Left lung (tissue), 10 donors: ENCODE results near the gene LRRC8B. TPM values are rescaled to one million over a fixed set of nuclear protein-coding genes. Genes with fewer than 3 reads are reported as not detected.

Source experiments
- ATAC-seq: fragments of 200-7000 bp; cut with Tn5 transposase; one replicate; pipeline ENCODE4 v1.9.1; 2020; ENCODE audit warnings: moderate library complexity
- DNase-seq, 4 donors: peaks; one replicate each; pipeline ENCODE4 v3.0.0-alpha.2; 2013 to 2020
- H3K27ac ChIP-seq, 2 donors: fragments of 200-600 bp; sonication (generic) in 1 of 2; one replicate each; pipeline versions ENCODE4 v1.5.0 to v1.8.0; 2020 to 2021
- H3K27me3 ChIP-seq, 2 donors: fragments of 200-600 bp; sonication (generic) in 1 of 2; one replicate each; pipeline versions ENCODE4 v1.5.0 to v1.8.0; 2020 to 2021
- H3K36me3 ChIP-seq, 2 donors: fragments of 200-600 bp; sonication (generic) in 1 of 2; one replicate each; pipeline versions ENCODE4 v1.5.0 to v1.8.0; 2020 to 2021
- H3K4me1 ChIP-seq, 2 donors: fragments of 200-600 bp; one replicate each; pipeline ENCODE4 v1.8.0; 2021
- H3K4me3 ChIP-seq, 2 donors: fragments of 200-600 bp; sonication (generic) in 1 of 2; one replicate each; pipeline versions ENCODE4 v1.5.0 to v1.8.0; 2020 to 2021; ENCODE audit warnings: mild to moderate bottlenecking in 1 of 2
- H3K9me3 ChIP-seq, 2 donors: fragments of 200-600 bp; sonication (generic) in 1 of 2; one replicate each; pipeline versions ENCODE4 v1.5.0 to v1.8.0; 2020 to 2021
- intact Hi-C, 2 donors: fragments of 100-400 bp; cut with DNase I; formaldehyde crosslinking; loops; one replicate each; pipeline versions ENCODE4 v1.11.2 to v1.14.2; 2022
- polyA plus RNA-seq, 6 donors: library from polyadenylated mRNA; unstranded; fragments of 120-200 nt; gene quantifications; one replicate each; pipeline ENCODE4 v1.2.1, GENCODE V29; 2013; ENCODE audit not compliant: insufficient read length in 6 of 6
- total RNA-seq, 2 donors: library from RNA; stranded (reverse); fragmentation: NEBNext Ultra II Directional; extraction: Animal tissue kit (Norgen Biotek cat#: 25700); gene quantifications; one replicate each; pipeline ENCODE4 v1.2.1, GENCODE V29; 2021
- TF ChIP-seq, protein P1 (sequence below), 2 donors: fragments of 200-600 bp; sonication (generic) in 1 of 2; IDR thresholded peaks; one replicate each; pipeline versions ENCODE4 v1.5.0 to v1.8.0; 2021; ENCODE audit warnings: antibody characterized with exemption in 2 of 2
- donor health status: DM: no; HTN: yes; CAD: no.
- donor health status: DM: no; HTN: no; CAD: no.

The LRRC8B gene
- total and polyA plus RNA-seq, 8 donors: 8.9 to 22.5 (median 10.4) TPM

DNA sequence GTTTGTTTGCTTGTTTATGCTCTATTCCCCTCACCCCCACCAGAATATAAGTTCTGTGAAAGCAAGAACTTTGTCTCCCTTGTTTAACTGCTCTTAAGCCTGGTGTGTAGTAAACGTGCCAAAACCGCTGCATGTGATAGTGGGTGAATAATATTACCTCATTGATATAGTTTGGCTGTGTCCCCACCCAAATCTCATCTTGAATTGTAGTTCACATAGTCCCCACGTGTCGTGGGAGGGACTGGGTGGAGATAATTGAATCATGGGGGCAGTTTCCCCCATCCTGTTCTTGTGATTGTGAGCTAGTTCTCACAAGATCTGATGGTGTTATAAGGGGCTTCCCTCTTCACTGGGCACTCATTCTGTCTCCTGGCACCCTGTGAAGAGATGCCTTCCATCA is 7.6 kb downstream of the LRRC8B start:
- H3K27ac ChIP-seq: no peak overlapping the region
- H3K9me3 ChIP-seq: no peaks in the 10 kb centered on the region
- no peak overlapping the region for H3K4me3 ChIP-seq
- ATAC-seq (no peak), DNase-seq (no peak)
- no peaks in the 10 kb centered on the region for H3K27me3 ChIP-seq
- intact Hi-C loops: no loop called here
- peaks cover 0 to 16% of the 10 kb centered on the region in 2 donors for H3K4me1 ChIP-seq
- H3K36me3 ChIP-seq: no peaks in the 10 kb centered on the region
- TF ChIP-seq, protein P1, sequence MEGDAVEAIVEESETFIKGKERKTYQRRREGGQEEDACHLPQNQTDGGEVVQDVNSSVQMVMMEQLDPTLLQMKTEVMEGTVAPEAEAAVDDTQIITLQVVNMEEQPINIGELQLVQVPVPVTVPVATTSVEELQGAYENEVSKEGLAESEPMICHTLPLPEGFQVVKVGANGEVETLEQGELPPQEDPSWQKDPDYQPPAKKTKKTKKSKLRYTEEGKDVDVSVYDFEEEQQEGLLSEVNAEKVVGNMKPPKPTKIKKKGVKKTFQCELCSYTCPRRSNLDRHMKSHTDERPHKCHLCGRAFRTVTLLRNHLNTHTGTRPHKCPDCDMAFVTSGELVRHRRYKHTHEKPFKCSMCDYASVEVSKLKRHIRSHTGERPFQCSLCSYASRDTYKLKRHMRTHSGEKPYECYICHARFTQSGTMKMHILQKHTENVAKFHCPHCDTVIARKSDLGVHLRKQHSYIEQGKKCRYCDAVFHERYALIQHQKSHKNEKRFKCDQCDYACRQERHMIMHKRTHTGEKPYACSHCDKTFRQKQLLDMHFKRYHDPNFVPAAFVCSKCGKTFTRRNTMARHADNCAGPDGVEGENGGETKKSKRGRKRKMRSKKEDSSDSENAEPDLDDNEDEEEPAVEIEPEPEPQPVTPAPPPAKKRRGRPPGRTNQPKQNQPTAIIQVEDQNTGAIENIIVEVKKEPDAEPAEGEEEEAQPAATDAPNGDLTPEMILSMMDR (IDR thresholded peaks at IDR 0.05): no peak

DNA sequence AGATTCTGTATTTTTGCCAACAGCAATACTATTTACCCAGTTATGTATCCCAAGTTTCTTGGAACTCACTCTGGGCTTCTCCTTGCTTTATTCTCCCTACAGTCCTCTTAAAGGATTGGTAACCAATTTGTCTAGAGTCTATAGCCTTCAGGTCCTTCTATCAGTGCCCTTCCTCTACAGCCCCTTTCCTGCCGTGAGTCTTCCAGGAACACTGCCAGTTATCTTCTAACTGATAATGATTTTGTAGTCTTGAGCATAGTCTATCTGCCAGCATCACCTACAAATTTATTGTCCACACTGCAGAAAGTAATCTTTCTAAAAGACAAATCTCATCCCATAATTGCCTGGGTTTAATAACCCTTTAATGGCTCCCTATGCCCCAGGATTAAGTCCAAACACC is 8.2 kb downstream of the LRRC8B start:
- ATAC-seq (no peak), DNase-seq (no peak)
- Histone ChIP-seq H3K27ac (no peak overlapping the region), H3K4me1 (peaks cover 0 to 11% of the 10 kb centered on the region in 2 donors), H3K36me3 (no peaks in the 10 kb centered on the region), H3K27me3 (no peaks in the 10 kb centered on the region), H3K9me3 (no peaks in the 10 kb centered on the region), H3K4me3 (no peak overlapping the region)
- TF ChIP-seq, protein P1 (IDR thresholded peaks at IDR 0.05): no peak
- intact Hi-C loops: no loop called here

DNA sequence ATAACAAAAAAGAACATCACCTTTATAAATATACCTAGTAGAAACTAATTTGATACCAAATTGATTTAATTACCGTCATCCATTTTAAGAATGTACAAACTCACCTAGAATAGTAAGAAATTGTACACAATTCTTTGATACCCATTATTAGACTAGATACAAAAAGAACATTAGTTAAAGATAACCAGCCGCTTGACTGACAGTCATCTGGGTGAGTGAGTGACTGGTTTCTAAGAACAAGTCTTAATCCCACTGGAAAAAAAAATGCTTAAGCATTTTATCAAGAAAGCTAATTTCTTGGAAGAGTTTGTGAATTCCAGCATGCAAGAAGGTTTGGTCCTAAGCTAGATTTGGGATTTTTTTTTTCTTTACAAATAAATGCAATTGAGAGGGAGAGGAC is 10.9 kb downstream of the LRRC8B start:
- intact Hi-C loops: no loop called here

DNA sequence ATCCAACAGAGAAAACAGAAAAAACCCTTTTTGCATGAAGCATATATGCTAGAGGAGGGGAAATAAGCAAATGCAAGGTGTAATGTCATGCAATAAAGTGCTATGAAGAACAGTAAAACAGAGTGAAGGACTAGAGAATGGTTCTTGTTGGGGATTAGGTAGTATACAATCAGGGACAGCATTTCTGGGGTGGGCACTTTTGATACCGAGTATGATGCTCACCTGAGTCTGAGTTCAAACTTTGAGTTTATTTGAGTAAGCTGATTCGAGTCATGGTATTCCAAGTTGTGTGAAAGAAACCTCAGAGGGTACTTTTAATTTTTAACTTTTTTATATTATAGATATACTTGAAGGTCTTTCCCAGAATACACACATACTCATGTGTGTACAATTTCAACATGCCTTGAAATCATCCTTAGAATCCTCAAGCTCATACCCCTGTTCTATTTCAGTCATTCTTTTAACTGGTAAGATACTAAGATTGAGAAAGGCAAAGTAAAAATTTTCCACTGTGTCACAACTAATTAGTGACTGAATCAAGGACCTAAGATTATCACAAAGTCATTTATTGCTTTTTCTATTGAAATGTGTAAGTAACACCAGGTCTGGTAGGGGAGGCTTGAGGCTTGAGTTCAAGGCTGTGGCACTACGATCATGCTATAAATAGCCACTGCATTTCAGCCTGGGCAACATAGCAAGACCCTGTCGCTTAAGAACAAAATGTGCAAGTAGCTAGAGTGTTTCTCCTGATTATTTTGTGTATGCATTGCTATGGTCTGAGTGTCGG is 12.1 kb downstream of the LRRC8B start:
- intact Hi-C loops: no loop called here

More for the DNA sequence above, 10.9 kb downstream of the LRRC8B start:
- TF ChIP-seq, protein P1 (IDR thresholded peaks at IDR 0.05): no peak
- Histone ChIP-seq H3K9me3 (no peaks in the 10 kb centered on the region), H3K36me3 (no peaks in the 10 kb centered on the region), H3K4me1 (peaks cover 0 to 8% of the 10 kb centered on the region in 2 donors), H3K27ac (no peak overlapping the region), H3K27me3 (no peaks in the 10 kb centered on the region), H3K4me3 (no peak overlapping the region)
- DNase-seq: no peak
- no peak for ATAC-seq

DNA sequence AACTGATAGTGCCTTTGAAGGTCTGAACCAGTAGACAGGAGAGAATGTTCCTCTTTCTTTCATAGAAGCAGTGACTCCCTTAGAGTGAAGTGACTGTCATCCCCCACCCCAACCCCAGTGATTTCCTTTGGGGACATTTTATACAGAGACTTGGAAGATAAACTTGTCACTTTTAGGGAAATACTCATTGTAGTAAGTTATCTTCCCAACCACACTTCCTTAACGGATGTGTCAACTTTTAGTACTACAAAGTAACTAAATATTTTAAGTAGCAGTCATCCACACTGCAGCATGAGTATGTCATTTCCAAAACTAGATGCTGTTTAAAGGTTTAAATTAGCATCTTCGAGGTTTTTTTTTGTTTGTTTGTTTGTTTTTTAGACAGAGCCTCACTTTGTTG is 13.7 kb downstream of the LRRC8B start:
- TF ChIP-seq, protein P1 (IDR thresholded peaks at IDR 0.05): no peak
- H3K27ac ChIP-seq: peak overlapping the region in 1 of 2 donors; percentile 34
- H3K4me3 ChIP-seq: no peak overlapping the region
- no peak for ATAC-seq
- intact Hi-C loops: no loop called here
- peaks cover 0 to 13% of the 10 kb centered on the region in 2 donors for H3K4me1 ChIP-seq
- no peaks in the 10 kb centered on the region for H3K27me3 ChIP-seq
- H3K9me3 ChIP-seq: no peaks in the 10 kb centered on the region
- no peak for DNase-seq
- no peaks in the 10 kb centered on the region for H3K36me3 ChIP-seq

More for the DNA sequence above, 12.1 kb downstream of the LRRC8B start:
- Histone ChIP-seq H3K27me3 (no peaks in the 10 kb centered on the region), H3K36me3 (no peaks in the 10 kb centered on the region), H3K4me1 (peaks cover 0 to 13% of the 10 kb centered on the region in 2 donors), H3K4me3 (no peak overlapping the region), H3K27ac (no peak overlapping the region), H3K9me3 (no peaks in the 10 kb centered on the region)
- ATAC-seq (no peak), DNase-seq (no peak)
- TF ChIP-seq, protein P1 (IDR thresholded peaks at IDR 0.05): no peak
